HG03039 (cell line): ENCODE measurements around the gene CCDC81.

Experiments
- ATAC-seq: cut with Tn5 transposase; IDR thresholded peaks from one replicate; pipeline ENCODE4 v1.9.1; 2021; ENCODE audit warnings: mild to moderate bottlenecking, moderate library complexity; ENCODE audit not compliant: unreplicated experiment

The CCDC81 gene

GRCh38 chr11:86461892-86462291, 87.2 kb downstream of the CCDC81 start:
- no peak for ATAC-seq

- ATAC-seq: no peak
Observed at GRCh38 chr11:86463120-86463519, 88.4 kb downstream of the CCDC81 start.

DNA sequence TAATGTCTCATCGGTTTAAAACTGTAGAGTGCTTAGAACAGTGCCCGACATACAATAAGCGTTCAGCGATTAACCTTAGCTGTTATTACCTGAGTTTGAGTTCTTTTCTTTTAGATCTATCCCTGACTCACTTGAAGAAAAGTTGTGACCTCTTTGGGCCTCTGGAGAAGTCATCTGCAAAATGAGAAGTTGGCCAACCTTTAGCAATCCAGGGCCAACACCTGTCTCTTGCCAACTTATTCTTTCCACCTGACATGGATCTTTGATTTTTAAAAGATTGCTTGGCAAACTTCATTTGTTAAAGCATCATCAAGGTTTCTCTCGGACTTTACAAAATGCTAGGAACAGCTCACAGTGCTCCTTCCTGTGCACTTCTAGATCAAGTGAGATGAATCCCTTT, 89.3 kb downstream of the CCDC81 start:
- ATAC-seq: no peak

DNA sequence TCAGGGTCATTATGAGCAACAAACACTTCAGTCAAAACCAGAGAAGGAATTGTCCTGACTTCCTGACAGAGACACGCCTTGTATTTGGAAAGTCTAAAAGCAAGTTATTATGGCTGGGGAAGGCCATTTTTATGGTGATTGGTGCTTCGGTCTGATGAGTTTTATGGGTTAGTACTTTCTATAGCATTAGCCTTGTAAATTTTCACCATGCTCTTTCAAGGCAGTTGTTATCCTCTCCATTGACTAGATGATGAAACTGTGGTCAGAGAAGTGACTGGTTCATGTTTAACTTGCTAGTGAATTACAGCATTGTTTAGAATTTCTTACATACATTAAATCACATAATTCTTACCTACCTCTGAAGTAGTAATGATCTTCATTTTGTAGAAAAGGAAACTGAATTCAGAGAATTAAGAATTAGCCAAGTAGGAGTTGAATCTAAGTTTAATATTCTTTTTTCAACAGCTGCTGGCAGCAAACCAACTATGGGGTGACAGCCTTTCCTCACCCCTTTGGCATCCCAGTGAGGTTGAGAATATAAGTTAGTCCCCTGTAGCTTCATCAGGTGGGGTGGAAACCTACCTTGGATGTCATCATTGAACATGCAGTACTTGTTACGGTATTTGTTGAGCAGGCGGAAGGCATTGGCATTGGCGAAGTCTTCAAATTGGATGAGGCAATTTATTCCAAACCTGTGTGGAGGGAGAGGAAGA, 90.0 kb downstream of the CCDC81 start:
- no peak for ATAC-seq

GRCh38 chr11:86468169-86468568, 93.5 kb downstream of the CCDC81 start:
- no peak for ATAC-seq

- ATAC-seq: no peak
Observed at GRCh38 chr11:86469491-86470388, 95.1 kb downstream of the CCDC81 start.
